ENCODE data around the gene EVA1B. TPM values are rescaled to one million over a fixed set of nuclear protein-coding genes. Genes with fewer than 3 reads are reported as not detected.

The EVA1B gene
- total RNA-seq, 1 experiment from 2014 or later: 25.1 TPM

DNA sequence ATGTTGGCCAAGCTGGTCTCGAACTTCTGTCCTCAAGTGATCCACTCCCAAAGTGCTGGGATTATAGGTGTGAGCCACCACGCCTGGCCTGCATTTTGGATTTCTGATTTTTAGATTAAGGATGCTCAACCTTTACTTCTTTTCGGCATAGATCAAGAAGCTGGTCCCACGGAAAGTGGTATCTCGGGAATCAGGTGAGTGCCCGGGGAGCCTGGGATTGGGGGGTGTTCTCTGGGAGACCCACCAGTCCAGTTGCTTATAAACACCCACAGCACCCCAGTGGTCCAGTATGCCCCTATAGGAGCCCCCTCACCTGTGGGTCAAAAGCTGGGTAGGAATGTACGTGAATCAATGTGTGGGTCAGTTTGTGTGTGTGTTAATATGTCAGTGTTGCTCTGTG, 14.0 kb downstream of the EVA1B start:
- Histone ChIP-seq H4K20me1 (ENCODE audit: insufficient read depth) (no peaks in the 10 kb centered on the region), H3K27me3 (ENCODE audit: insufficient read depth, low read length) (no peaks in the 10 kb centered on the region), H3K4me3 (replicated peaks in 1 of 2; ENCODE audit: low read depth in 1 of 2, low read length in 2 of 2) (no peak overlapping the region), H2AFZ (ENCODE audit: low read depth, low read length, poor library complexity, severe bottlenecking) (no peak overlapping the region), H3K9me2 (ENCODE audit: insufficient read depth) (no peaks in the 10 kb centered on the region), H3K4me1 (ENCODE audit: control insufficient read depth in 1 of 2, insufficient read depth in 2 of 2, low read length in 2 of 2) (peaks cover 4 to 23% of the 10 kb centered on the region in 2 experiments; a peak in 1 of 4 replicates), H3K36me3 (ENCODE audit: control insufficient read depth in 1 of 2, insufficient read depth in 2 of 2, low read length in 2 of 2) (peaks cover 2 to 10% of the 10 kb centered on the region in 2 experiments; a peak in 2 of 4 replicates), H3K79me2 (ENCODE audit: insufficient read depth, low read length) (no peaks in the 10 kb centered on the region), H3K9ac (ENCODE audit: low read length) (no peak overlapping the region), H3K4me2 (ENCODE audit: low read length) (no peak overlapping the region), H3K27ac (ENCODE audit: low read depth, low read length) (no peak overlapping the region), H3K9me3 (ENCODE audit: control insufficient read depth in 1 of 2, insufficient read depth in 1 of 2, low read depth in 1 of 2, low read length in 2 of 2) (no peaks in the 10 kb centered on the region)
- no peak for DNase-seq (ENCODE audit: low read depth, low spot score)
- ChIA-PET POLR2A (interaction anchor here (0.7 kb wide), 1 partner anchor 1169 kb away, joined by 3 read pairs; no protein-coding TSS in a partner anchor), RAD21 (ENCODE audit: low non-redundant PET in 1 of 2, low total read pairs in 2 of 2, uncharacterized antibody in 2 of 2, unreplicated experiment in 2 of 2) (no interaction called here), CTCF (interaction anchor here (1.3 kb wide), 1 partner anchor 9 kb away, joined by 8 read pairs; no protein-coding TSS in a partner anchor)
- TF ChIP-seq FOSL1 (IDR thresholded peaks at IDR 0.05; ENCODE audit: low read depth) (no peak), SRF (IDR thresholded peaks at IDR 0.05; ENCODE audit: low read depth) (no peak), SIN3A (IDR thresholded peaks at IDR 0.05; ENCODE audit: low read depth) (no peak)
- TF ChIP-seq, protein P1, sequence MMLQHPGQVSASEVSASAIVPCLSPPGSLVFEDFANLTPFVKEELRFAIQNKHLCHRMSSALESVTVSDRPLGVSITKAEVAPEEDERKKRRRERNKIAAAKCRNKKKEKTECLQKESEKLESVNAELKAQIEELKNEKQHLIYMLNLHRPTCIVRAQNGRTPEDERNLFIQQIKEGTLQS (IDR thresholded peaks at IDR 0.05): no peak
- no peak for ATAC-seq
- intact Hi-C loops (cut with micrococcal nuclease): no loop called here
- BruUV-seq (replicated peaks): no TSS peak

DNA sequence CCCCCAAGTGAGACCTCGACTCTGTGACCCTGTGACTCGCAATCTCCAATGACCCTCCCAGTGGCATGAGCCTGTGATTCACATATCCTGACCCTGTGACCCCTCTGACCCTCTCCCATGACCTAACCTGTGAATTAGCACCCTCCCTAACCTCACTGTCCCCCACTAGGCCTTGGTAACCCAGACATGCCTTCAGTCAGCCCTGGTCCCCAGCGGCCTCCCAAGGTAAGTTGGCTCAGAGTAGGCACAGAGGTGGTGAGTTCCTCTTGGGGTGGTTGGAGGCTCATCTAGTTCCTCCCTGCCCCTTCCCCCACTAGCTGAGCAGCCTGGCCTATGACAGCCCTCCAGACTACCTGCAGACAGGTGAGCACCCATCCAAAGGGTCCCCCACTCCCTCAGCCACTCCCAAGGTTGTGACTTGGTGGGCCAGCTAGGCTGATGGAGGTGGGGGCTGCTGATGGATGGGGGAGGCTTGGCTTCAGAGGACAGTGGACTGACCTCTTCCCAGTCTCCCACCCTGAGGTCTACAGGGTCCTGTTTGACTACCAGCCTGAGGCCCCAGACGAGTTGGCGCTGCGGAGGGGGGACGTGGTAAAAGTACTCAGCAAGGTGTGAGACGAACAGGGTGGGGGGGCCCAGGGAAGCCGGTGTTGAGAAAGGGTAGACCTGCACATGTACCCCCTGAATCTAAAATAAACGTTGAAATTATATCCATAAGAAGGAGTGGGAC, 15.7 kb downstream of the EVA1B start:
- Histone ChIP-seq H3K27me3 (ENCODE audit: insufficient read depth, low read length) (no peaks in the 10 kb centered on the region), H3K9ac (ENCODE audit: low read length) (peak overlapping the region; percentile 55), H3K9me2 (ENCODE audit: insufficient read depth) (no peaks in the 10 kb centered on the region), H3K4me3 (replicated peaks in 1 of 2; ENCODE audit: low read depth in 1 of 2, low read length in 2 of 2) (peak overlapping the region; percentile 60 to 67), H3K79me2 (ENCODE audit: insufficient read depth, low read length) (no peaks in the 10 kb centered on the region), H3K4me1 (ENCODE audit: control insufficient read depth in 1 of 2, insufficient read depth in 2 of 2, low read length in 2 of 2) (peaks cover 4 to 23% of the 10 kb centered on the region in 2 experiments; a peak in 1 of 4 replicates), H3K36me3 (ENCODE audit: control insufficient read depth in 1 of 2, insufficient read depth in 2 of 2, low read length in 2 of 2) (peaks cover 16 to 17% of the 10 kb centered on the region in 2 experiments; a peak in 3 of 4 replicates), H4K20me1 (ENCODE audit: insufficient read depth) (no peaks in the 10 kb centered on the region), H3K27ac (ENCODE audit: low read depth, low read length) (peak overlapping the region; percentile 31; the same call in 1 of the 2 replicates), H3K4me2 (ENCODE audit: low read length) (peak overlapping the region; percentile 82), H3K9me3 (ENCODE audit: control insufficient read depth in 1 of 2, insufficient read depth in 1 of 2, low read depth in 1 of 2, low read length in 2 of 2) (no peaks in the 10 kb centered on the region), H2AFZ (ENCODE audit: low read depth, low read length, poor library complexity, severe bottlenecking) (no peak overlapping the region)
- ChIA-PET POLR2A (interaction anchor here (2.0 kb wide), 1 partner anchor 79 kb away, joined by 12 read pairs; no protein-coding TSS in a partner anchor), RAD21 (ENCODE audit: low non-redundant PET in 1 of 2, low total read pairs in 2 of 2, uncharacterized antibody in 2 of 2, unreplicated experiment in 2 of 2) (interaction anchor here in 1 of 2 experiments (1.5 kb wide), 1 partner anchor 158 kb away, joined by 3 read pairs; no protein-coding TSS in a partner anchor), CTCF (no interaction called here)
- DNase-seq (ENCODE audit: low read depth, low spot score) (no peak), ATAC-seq (no peak)
- BruUV-seq (replicated peaks): no TSS peak
- TF ChIP-seq, protein P2, sequence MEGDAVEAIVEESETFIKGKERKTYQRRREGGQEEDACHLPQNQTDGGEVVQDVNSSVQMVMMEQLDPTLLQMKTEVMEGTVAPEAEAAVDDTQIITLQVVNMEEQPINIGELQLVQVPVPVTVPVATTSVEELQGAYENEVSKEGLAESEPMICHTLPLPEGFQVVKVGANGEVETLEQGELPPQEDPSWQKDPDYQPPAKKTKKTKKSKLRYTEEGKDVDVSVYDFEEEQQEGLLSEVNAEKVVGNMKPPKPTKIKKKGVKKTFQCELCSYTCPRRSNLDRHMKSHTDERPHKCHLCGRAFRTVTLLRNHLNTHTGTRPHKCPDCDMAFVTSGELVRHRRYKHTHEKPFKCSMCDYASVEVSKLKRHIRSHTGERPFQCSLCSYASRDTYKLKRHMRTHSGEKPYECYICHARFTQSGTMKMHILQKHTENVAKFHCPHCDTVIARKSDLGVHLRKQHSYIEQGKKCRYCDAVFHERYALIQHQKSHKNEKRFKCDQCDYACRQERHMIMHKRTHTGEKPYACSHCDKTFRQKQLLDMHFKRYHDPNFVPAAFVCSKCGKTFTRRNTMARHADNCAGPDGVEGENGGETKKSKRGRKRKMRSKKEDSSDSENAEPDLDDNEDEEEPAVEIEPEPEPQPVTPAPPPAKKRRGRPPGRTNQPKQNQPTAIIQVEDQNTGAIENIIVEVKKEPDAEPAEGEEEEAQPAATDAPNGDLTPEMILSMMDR (IDR thresholded peaks at IDR 0.05 in 2 of 3, conservative IDR thresholded peaks at IDR 0.05 in 1 of 3; ENCODE audit: borderline replicate concordance in 1 of 3, insufficient read depth in 1 of 3, low read depth in 2 of 3, low read length in 2 of 3): no peak
- TF ChIP-seq FOSL1 (IDR thresholded peaks at IDR 0.05; ENCODE audit: low read depth): no peak
- TF ChIP-seq POLR2A (IDR thresholded peaks at IDR 0.05; ENCODE audit: borderline replicate concordance, extremely low read depth, insufficient read depth, insufficient read length): no peak
- TF ChIP-seq EZH2 (IDR thresholded peaks at IDR 0.05): no peak
- no peak for TF ChIP-seq ELF1 (IDR thresholded peaks at IDR 0.05; ENCODE audit: borderline replicate concordance, low read depth)
- TF ChIP-seq ZFX (IDR thresholded peaks at IDR 0.05): no peak
- no peak for TF ChIP-seq CEBPB (IDR thresholded peaks at IDR 0.05; ENCODE audit: low read depth)
- TF ChIP-seq, protein P3, sequence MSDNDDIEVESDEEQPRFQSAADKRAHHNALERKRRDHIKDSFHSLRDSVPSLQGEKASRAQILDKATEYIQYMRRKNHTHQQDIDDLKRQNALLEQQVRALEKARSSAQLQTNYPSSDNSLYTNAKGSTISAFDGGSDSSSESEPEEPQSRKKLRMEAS (IDR thresholded peaks at IDR 0.05): no peak
- no peak for TF ChIP-seq CBX3 (IDR thresholded peaks at IDR 0.05; ENCODE audit: low read depth)
- TF ChIP-seq RAD21 (IDR thresholded peaks at IDR 0.05; ENCODE audit: low read depth): no peak
- TF ChIP-seq ZNF274 (IDR thresholded peaks at IDR 0.05; ENCODE audit: low read depth, low read length): no peak
- no peak for TF ChIP-seq SRF (IDR thresholded peaks at IDR 0.05; ENCODE audit: low read depth)
- TF ChIP-seq POLR2AphosphoS5 (IDR thresholded peaks at IDR 0.05; ENCODE audit: low read depth, low read length): no peak
- intact Hi-C loops (cut with micrococcal nuclease): no loop called here
